H1 (cell line): ENCODE measurements around the gene MYL7. TPM values are rescaled to one million over a fixed set of nuclear protein-coding genes. Genes with fewer than 3 reads are reported as not detected.

ENCODE experiments used
- CTCF ChIA-PET: fragments of 300-600 bp; sonication (Branson Sonifier 250); formaldehyde crosslinking; loops from one replicate; lab custom pipeline; 2021; ENCODE audit not compliant: partially characterized antibody; lab: Charles Lee
- POLR2A ChIA-PET: fragments of 300-600 bp; sonication (Branson Sonifier 250); formaldehyde crosslinking; loops from one replicate; lab custom pipeline; 2021; ENCODE audit warnings: inconsistent platforms; ENCODE audit not compliant: partially characterized antibody; lab: Charles Lee
- DNase-seq, 2 experiments: peaks; one replicate each; pipeline versions ENCODE4 v3.0.0 to v3.0.0-alpha.2; 2010 to 2022; ENCODE audit warnings: low spot score in 2 of 2, low read depth in 1 of 2, mixed read lengths in 1 of 2
- FAIRE-seq: peaks from 2 replicates; lab custom pipeline; 2011; peaks lifted over from hg19 to GRCh38; lab: Jason Lieb, UNC
- H2AFZ ChIP-seq: 2 replicates; pipeline ENCODE4 v1.8.1; 2012; ENCODE audit warnings: low read length, inconsistent platforms
- H2AK5ac ChIP-seq: 2 replicates; pipeline ENCODE4 v1.6.1; 2013; ENCODE audit warnings: low read depth, low read length
- H2BK120ac ChIP-seq: replicated peaks from 2 replicates; pipeline ENCODE3; 2013; ENCODE audit warnings: low read depth, low read length, inconsistent platforms
- H2BK12ac ChIP-seq: 2 replicates; pipeline ENCODE4 v1.6.1; 2013; ENCODE audit warnings: low read depth, low read length
- H2BK15ac ChIP-seq: 2 replicates; pipeline ENCODE4 v1.6.1; 2013; ENCODE audit warnings: low read length
- H2BK20ac ChIP-seq: 2 replicates; pipeline ENCODE4 v1.6.1; 2013; ENCODE audit warnings: low read length
- H2BK5ac ChIP-seq: 2 replicates; pipeline ENCODE4 v1.6.1; 2013; ENCODE audit warnings: low read depth, low read length
- H3K14ac ChIP-seq: 2 replicates; pipeline ENCODE4 v1.6.1; 2013; ENCODE audit warnings: inconsistent platforms; ENCODE audit not compliant: insufficient read length
- H3K18ac ChIP-seq: 2 replicates; pipeline ENCODE4 v1.6.1; 2013; ENCODE audit warnings: low read length; ENCODE audit errors: extremely low read depth
- H3K23ac ChIP-seq: 2 replicates; pipeline ENCODE4 v1.6.1; 2013; ENCODE audit warnings: inconsistent platforms; ENCODE audit not compliant: insufficient read length
- H3K23me2 ChIP-seq: 2 replicates; pipeline ENCODE4 v1.6.1; 2013; ENCODE audit warnings: low read depth, low read length
- H3K27ac ChIP-seq: 2 replicates; pipeline ENCODE4 v1.6.1; 2011; ENCODE audit warnings: low read depth, low read length, inconsistent platforms
- H3K27me3 ChIP-seq, 4 experiments: replicated peaks in 1 of 4; 1 replicate in 1 of 4; 2 replicates in 3 of 4; pipeline versions ENCODE4 v1.6.1 to v1.8.1; 2011 to 2013; ENCODE audit warnings: low read length in 3 of 4, mild to moderate bottlenecking in 3 of 4, inconsistent platforms in 2 of 4, mixed read lengths in 2 of 4, moderate library complexity in 1 of 4; ENCODE audit not compliant: control insufficient read depth in 3 of 4, insufficient read depth in 3 of 4; ENCODE audit errors: extremely low read depth in 1 of 4
- H3K36me3 ChIP-seq, 4 experiments: 2 replicates each; pipeline versions ENCODE4 v1.6.1 to v1.8.1; 2011 to 2013; ENCODE audit warnings: mild to moderate bottlenecking in 4 of 4, low read length in 3 of 4, moderate library complexity in 2 of 4, control low read depth in 1 of 4, inconsistent platforms in 1 of 4; ENCODE audit not compliant: insufficient read depth in 4 of 4, control insufficient read depth in 2 of 4
- H3K4ac ChIP-seq: replicated peaks from 2 replicates; pipeline ENCODE3; 2013; ENCODE audit warnings: low read length, low read depth, mixed read lengths, inconsistent platforms; ENCODE audit not compliant: insufficient read length
- H3K4me1 ChIP-seq, 4 experiments: replicated peaks in 1 of 4; 1 replicate in 1 of 4; 2 replicates in 3 of 4; pipeline versions ENCODE4 v1.6.1 to v1.8.1; 2011 to 2013; ENCODE audit warnings: low read length in 3 of 4, inconsistent platforms in 2 of 4, mixed read lengths in 1 of 4; ENCODE audit not compliant: insufficient read depth in 4 of 4, control insufficient read depth in 3 of 4
- H3K4me2 ChIP-seq, 2 experiments: 2 replicates each; pipeline versions ENCODE4 v1.6.1 to v1.8.1; 2011 to 2013; ENCODE audit warnings: low read depth in 2 of 2, low read length in 2 of 2, control low read depth in 1 of 2, inconsistent platforms in 1 of 2, mild to moderate bottlenecking in 1 of 2; ENCODE audit not compliant: insufficient read depth in 1 of 2
- H3K4me3 ChIP-seq, 4 experiments: fragments of 200-600, 300-600 bp in 1 of 4; sonication (generic), shearing (Covaris generic), sonication (Bioruptor Twin) in 1 of 4; 2 replicates each; pipeline versions ENCODE4 v1.5.1 to v1.8.1; 2011 to 2016; ENCODE audit warnings: low read length in 4 of 4, low read depth in 3 of 4, control low read depth in 2 of 4, inconsistent platforms in 2 of 4, mild to moderate bottlenecking in 2 of 4, mixed read lengths in 1 of 4, moderate library complexity in 1 of 4; ENCODE audit not compliant: insufficient read depth in 2 of 4; ENCODE audit errors: extremely low read depth in 1 of 4
- H3K56ac ChIP-seq: replicated peaks from 2 replicates; pipeline ENCODE3; 2013; ENCODE audit warnings: low read depth, mild to moderate bottlenecking, mixed read lengths, low read length, inconsistent platforms; ENCODE audit not compliant: insufficient read length
- H3K79me1 ChIP-seq: 2 replicates; pipeline ENCODE4 v1.6.1; 2013; ENCODE audit warnings: low read depth, low read length, control low read depth
- H3K79me2 ChIP-seq, 2 experiments: 2 replicates each; pipeline versions ENCODE4 v1.6.1 to v1.8.1; 2012 to 2013; ENCODE audit warnings: low read length in 2 of 2, mild to moderate bottlenecking in 2 of 2, inconsistent platforms in 1 of 2; ENCODE audit not compliant: insufficient read depth in 2 of 2, control insufficient read depth in 1 of 2
- H3K9ac ChIP-seq, 4 experiments: replicated peaks in 1 of 4; 1 replicate in 1 of 4; 2 replicates in 3 of 4; pipeline versions ENCODE4 v1.6.1 to v1.8.1; 2011 to 2013; ENCODE audit warnings: low read depth in 3 of 4, low read length in 3 of 4, control low read depth in 2 of 4, mild to moderate bottlenecking in 2 of 4, moderate library complexity in 2 of 4, inconsistent platforms in 1 of 4; ENCODE audit errors: extremely low read depth in 1 of 4
- H3K9me3 ChIP-seq, 2 experiments: 2 replicates each; pipeline versions ENCODE4 v1.6.1 to v1.8.1; 2012 to 2013; ENCODE audit warnings: mild to moderate bottlenecking in 2 of 2, moderate library complexity in 2 of 2, control low read depth in 1 of 2, inconsistent platforms in 1 of 2, low read depth in 1 of 2, low read length in 1 of 2, mixed read lengths in 1 of 2; ENCODE audit not compliant: insufficient read depth in 2 of 2
- H4K20me1 ChIP-seq, 2 experiments: replicated peaks in 1 of 2; 2 replicates each; pipeline versions ENCODE3 to v1.8.1; 2011 to 2013; ENCODE audit warnings: inconsistent platforms in 2 of 2, low read length in 2 of 2, mild to moderate bottlenecking in 1 of 2; ENCODE audit not compliant: insufficient read depth in 2 of 2, control insufficient read depth in 1 of 2
- H4K5ac ChIP-seq: 2 replicates; pipeline ENCODE4 v1.6.1; 2013; ENCODE audit warnings: low read length, low read depth, mixed read lengths, inconsistent platforms; ENCODE audit not compliant: insufficient read length
- H4K8ac ChIP-seq: 2 replicates; pipeline ENCODE4 v1.8.0; 2013; ENCODE audit warnings: mild to moderate bottlenecking, moderate library complexity, low read length, inconsistent platforms; ENCODE audit not compliant: insufficient read depth; ENCODE audit errors: extremely low read depth
- H4K91ac ChIP-seq: replicated peaks from 2 replicates; pipeline ENCODE3; 2013; ENCODE audit warnings: low read length, mixed read lengths, inconsistent platforms; ENCODE audit not compliant: insufficient read length
- ASH2L ChIP-seq: fragments of 200-600, 300-600 bp; sonication (generic); IDR thresholded peaks from one replicate; pipeline ENCODE4 v1.7.1; 2017; ENCODE audit warnings: low read length
- BCL11A ChIP-seq, 2 experiments: IDR thresholded peaks; one replicate each; pipeline ENCODE4 v1.6.1; 2011; ENCODE audit warnings: low read depth in 2 of 2, low read length in 2 of 2, mild to moderate bottlenecking in 2 of 2
- CBX5 ChIP-seq: fragments of 300-800, 300-1000 bp; sonication (generic); IDR thresholded peaks from 2 replicates; pipeline ENCODE4 v1.7.1; 2016; ENCODE audit warnings: antibody characterized with exemption, low read length, low read depth
- CBX8 ChIP-seq: fragments of 300-800, 300-1000 bp; sonication (generic); IDR thresholded peaks from 2 replicates; pipeline ENCODE4 v1.7.1; 2016; ENCODE audit warnings: low read depth, low read length, borderline replicate concordance
- CHD1 ChIP-seq: IDR thresholded peaks from 2 replicates; pipeline ENCODE4 v1.6.1; 2012; ENCODE audit warnings: low read depth, low read length, improper control_type of control experiment
- GABPA ChIP-seq: IDR thresholded peaks from 2 replicates; pipeline ENCODE4 v1.6.1; 2011; ENCODE audit warnings: mild to moderate bottlenecking, low read length, moderate library complexity, borderline replicate concordance; ENCODE audit not compliant: insufficient read depth
- KDM4A ChIP-seq: IDR thresholded peaks from one replicate; pipeline ENCODE4 v1.7.1; 2012; ENCODE audit warnings: low read depth, mild to moderate bottlenecking, moderate library complexity, low read length, inconsistent platforms; ENCODE audit not compliant: severe bottlenecking
- RBBP5 ChIP-seq: IDR thresholded peaks from 2 replicates; pipeline ENCODE4 v1.7.1; 2012; ENCODE audit warnings: low read depth, mild to moderate bottlenecking, inconsistent platforms, low read length, moderate library complexity, borderline replicate concordance
- SP1 ChIP-seq: IDR thresholded peaks from 2 replicates; pipeline ENCODE4 v1.6.1; 2011; ENCODE audit warnings: low read depth, low read length
- TBP ChIP-seq: IDR thresholded peaks from 2 replicates; pipeline ENCODE4 v1.6.1; 2011; ENCODE audit warnings: low read depth, low read length, improper control_type of control experiment
- WGBS, 2 experiments: shearing (Covaris generic) in 1 of 2; methylation state at CpG; one replicate each; pipeline versions ENCODE4 v1.1.6 to v1.1.7; 2013 to 2015; ENCODE audit warnings: low lambda C conversion rate in 2 of 2, mixed read lengths in 2 of 2, inconsistent platforms in 1 of 2, low coverage in 1 of 2, missing lambda C conversion rate in 1 of 2; ENCODE audit not compliant: insufficient replicate concordance in 2 of 2, insufficient coverage in 1 of 2, insufficient read length in 1 of 2; ENCODE audit errors: extremely low coverage in 1 of 2, missing lambda C conversion rate in 1 of 2; 5-methylcytosine and 5-hydroxymethylcytosine counted together
- polyA plus RNA-seq, 7 experiments: library from polyadenylated mRNA; depleted of rRNA in 3 of 7; stranded (reverse) in 5 of 7; unstranded in 2 of 7; fragments of >200 nt in 5 of 7; fragments of 200-250 nt in 2 of 7; gene quantifications; 1 replicate in 5 of 7; 2 replicates in 1 of 7; 4 replicates in 1 of 7; pipeline versions ENCODE4 v1.2.1 to v1.2.3, GENCODE V29; 2011 to 2013; ENCODE audit warnings: missing spikeins in 2 of 7, mixed read lengths in 2 of 7
- total RNA-seq: library from RNA; stranded (reverse); fragmentation: NEBNext Ultra II Directional; extraction: Animal tissue kit (Norgen Biotek cat#: 25700); gene quantifications from 2 replicates; pipeline ENCODE4 v1.2.1, GENCODE V29; 2021
- TF ChIP-seq, protein P1 (sequence below): IDR thresholded peaks from 2 replicates; pipeline ENCODE4 v1.6.1; 2012; ENCODE audit warnings: inconsistent platforms

Gene MYL7
- total and polyA plus RNA-seq, 2 of the 8 experiments (the other 6 are each of a cell fraction or from before 2014, with no cell fraction given): 3.3 to 3.4 TPM

DNA sequence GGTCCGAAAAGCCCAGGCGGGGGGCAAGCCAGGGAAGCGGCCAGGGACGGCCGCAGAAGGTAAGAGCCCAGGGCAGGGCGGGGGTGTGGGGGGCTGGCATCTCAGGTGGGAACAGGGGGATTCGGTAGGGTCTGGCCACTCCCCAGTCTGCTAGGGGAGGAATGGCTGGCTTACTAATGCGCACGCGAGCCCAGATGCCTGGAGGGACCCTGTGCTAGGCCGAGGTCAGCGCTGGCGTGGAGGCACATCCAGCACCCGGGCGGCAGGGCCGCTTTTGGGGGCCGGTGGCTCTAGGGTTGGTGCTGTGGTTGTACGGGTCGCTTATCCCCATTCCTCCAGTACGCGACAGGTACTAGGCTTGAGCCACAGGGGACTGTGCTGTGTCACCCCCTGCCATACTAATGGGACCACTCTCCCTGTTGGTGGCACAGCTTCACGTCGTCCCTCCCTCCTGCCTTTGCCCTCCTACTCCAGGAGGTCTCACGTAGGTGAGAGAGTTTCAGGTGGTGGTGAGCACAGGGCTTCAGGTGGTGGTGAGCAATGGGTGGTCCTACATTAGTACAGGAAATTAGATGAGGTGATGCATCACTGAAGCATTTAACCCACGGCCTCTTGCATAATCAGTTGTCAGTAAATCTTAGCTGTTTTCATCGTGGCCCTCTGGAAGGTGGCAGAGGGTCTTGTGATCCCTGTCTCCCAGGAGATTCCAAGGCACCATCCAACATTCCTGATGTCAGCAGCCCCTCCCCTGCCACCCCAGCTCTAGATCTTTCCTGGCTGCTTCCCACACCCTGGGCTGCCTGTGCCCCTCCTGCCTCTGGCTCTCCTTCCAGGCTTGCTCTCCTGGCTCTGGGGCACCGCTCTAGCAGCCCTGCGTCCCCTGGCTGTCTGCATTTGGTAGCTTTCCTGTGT, 36.0 kb downstream of the MYL7 start:
- Histone ChIP-seq H2BK5ac (peak overlapping the region; percentile 35; the same call in 1 of the 2 replicates), H4K91ac (no peak overlapping the region), H2AK5ac (no peak overlapping the region), H2AFZ (no peak overlapping the region), H3K79me2 (no peaks in the 10 kb centered on the region; a peak in 1 of 4 replicates), H3K4ac (no peak overlapping the region), H3K9me3 (no peaks in the 10 kb centered on the region), H3K4me1 (peaks cover 0 to 12% (median 9%) of the 10 kb centered on the region in 4 experiments; a peak in 6 of 7 replicates), H4K20me1 (peaks cover 2 to 3% of the 10 kb centered on the region in 2 experiments), H2BK15ac (peak overlapping the region; percentile 36; the same call in 1 of the 2 replicates), H3K36me3 (no peaks in the 10 kb centered on the region; a peak in 2 of 8 replicates), H2BK12ac (no peak overlapping the region), H4K8ac (no peak overlapping the region), H2BK20ac (0 out of 2 replicates have a peak overlapping the region, but pooled peaks have one; percentile 52), H3K14ac (no peak overlapping the region), H3K23me2 (peaks cover 15% of the 10 kb centered on the region), H3K4me2 (peak overlapping the region; percentile 84 to 98), H3K9ac (peak overlapping the region in 1 of 4 experiments; percentile 29; a peak in 2 of 7 replicates), H3K23ac (no peak overlapping the region), H3K27ac (no peak overlapping the region), H3K79me1 (peaks cover 4% of the 10 kb centered on the region; the same call in 1 of the 2 replicates), H3K56ac (no peak overlapping the region), H3K4me3 (peak overlapping the region; percentile 52 to 87 (median 64)), H2BK120ac (no peak overlapping the region), H3K18ac (no peak overlapping the region), H3K27me3 (peaks cover 0 to 29% (median 16%) of the 10 kb centered on the region in 4 experiments; a peak in 6 of 7 replicates), H4K5ac (no peak overlapping the region)
- DNase-seq (peak in 1 of 2 experiments; percentile 67), FAIRE-seq (no peak)
- ChIA-PET POLR2A (interaction anchor here (1.0 to 2.0 kb wide), 6 partner anchors 10 to 111 kb away, joined by 3 to 13 read pairs (median 6); partner anchors contain the start of gene POLD2), CTCF (interaction anchor here (0.8 to 1.4 kb wide), 4 partner anchors 24 to 116 kb away, joined by 3 to 5 read pairs (median 4); no protein-coding TSS in a partner anchor)
- 20% methylated on average over 23 of the region's 28 CpGs; no CpG with 5 or more reads in 1 of the 2 experiments for WGBS, 2 experiments
- TF ChIP-seq CBX8 (no peak), BCL11A (IDR thresholded peaks at IDR 0.05; ENCODE audit: low read depth in 2 of 2, low read length in 2 of 2) (no peak), CHD1 (no peak), TBP (no peak), ASH2L (peak; percentile 74), KDM4A (peak; percentile 20), GABPA (no peak), RBBP5 (peak; percentile 38), SP1 (no peak), CBX5 (no peak)
- TF ChIP-seq, protein P1, sequence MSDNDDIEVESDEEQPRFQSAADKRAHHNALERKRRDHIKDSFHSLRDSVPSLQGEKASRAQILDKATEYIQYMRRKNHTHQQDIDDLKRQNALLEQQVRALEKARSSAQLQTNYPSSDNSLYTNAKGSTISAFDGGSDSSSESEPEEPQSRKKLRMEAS: no peak
